Measurements from ENCODE around the gene ZDHHC6.
"Not testable (repeated sequence)": the region's sequence is repeated elsewhere in the genome, so short reads cannot be mapped to it uniquely, and the experiment has no call there.

ZDHHC6 gene

DNA sequence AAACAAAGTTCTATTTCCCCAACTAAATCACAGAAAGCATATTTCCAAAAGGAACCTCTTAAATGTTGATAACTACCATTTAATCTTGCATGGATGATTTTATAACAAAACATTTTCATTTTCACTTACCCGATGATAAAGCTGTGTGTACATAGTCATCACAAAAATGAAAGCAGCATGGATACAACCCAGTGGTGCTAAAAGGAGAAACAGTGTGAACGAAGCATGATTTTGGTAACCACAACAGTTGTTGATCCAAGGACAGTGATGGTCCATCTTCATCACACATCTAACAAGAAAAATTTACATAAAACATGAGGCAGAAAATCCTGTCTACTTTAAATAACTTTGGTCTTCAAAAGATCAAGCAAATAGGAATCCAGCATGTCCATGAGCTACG lies 4.7 kb downstream of the ZDHHC6 start:
- no peak for DNase-seq

DNA sequence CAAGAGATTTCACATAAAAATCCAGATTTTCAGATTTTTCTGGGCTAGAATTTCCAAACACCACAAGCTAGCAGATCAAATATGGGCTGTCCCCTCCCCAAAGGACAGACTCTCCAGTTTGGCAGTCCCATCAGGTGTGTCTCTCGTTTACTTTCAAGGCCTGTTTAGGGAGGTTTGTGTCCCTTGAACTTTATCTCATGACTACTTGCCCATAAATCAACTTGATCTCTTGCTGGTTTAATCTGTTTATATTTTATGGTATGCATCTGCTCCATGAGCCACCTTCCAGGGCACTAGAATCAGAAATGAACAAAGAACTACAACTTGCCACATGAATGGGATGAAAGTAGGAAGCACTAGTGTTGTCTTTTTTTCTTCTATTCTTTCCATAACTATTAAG lies 5.2 kb downstream of the ZDHHC6 start:
- DNase-seq, result no peak

DNA sequence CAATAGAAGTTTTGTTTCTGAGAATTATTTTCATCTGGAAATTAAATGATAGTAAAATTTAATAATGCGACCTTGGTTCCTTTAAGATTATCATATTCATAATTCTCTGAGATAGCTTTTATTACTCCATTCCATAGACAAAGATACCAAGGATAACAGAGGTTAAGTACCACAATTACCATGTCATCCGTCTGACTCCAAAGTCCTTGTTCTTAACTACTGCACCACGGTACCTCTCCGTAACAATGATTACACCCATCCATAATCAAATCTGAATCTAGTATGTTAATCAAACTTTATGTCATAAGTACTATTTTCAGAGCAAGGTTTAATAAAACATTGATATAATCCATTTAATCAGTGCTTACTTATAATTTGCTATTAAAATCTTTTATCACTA lies 8.4 kb downstream of the ZDHHC6 start:
- no peak for DNase-seq

DNA sequence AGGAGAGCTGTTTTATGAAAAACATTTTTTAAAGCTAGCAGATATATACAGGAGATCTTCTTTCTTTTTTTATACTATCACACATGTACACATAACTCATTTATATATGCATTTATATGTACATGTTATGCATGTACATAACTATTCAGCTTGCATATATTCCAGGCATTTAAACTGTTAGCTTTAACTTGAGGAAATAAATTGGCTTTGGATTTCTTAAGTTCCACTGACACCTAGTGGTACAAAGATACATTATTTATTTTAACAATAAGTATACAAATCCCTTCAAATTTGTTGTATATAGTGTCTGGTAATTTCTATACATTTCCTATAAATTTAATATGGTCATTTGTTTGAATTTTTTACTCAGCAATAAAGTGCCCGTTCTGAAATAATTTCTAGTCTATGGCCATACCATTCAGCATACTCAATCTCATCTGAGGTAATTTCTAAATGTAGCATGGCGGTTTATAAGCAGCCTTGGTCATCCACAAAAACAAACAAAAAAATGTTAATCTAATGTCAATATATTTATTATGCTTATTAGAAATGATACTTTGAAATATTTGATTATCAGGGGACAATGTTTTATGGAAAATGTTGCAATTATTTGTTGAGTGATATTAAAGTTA lies 11.6 kb downstream of the ZDHHC6 start:
- DNase-seq, result no peak

DNA sequence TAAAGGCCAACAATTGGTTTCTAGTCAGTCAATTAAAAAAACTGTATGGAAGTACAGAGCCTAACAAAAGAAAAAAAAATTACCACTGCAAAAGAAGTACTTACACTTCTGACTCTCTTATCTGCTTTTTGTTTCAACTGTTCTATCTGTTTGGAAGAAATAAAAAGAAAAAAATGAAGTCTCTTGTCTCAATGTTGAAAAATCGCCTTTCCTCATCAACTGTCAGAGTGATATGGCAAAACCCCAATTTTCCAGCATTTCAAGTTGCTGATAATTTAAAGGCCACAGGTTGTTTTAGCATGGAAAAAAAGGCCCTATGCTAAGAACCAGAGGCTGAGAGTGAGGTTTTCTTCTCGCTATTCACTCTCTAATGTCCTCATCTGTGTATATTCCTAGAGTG lies 13.6 kb downstream of the ZDHHC6 start:
- DNase-seq, result no peak

DNA sequence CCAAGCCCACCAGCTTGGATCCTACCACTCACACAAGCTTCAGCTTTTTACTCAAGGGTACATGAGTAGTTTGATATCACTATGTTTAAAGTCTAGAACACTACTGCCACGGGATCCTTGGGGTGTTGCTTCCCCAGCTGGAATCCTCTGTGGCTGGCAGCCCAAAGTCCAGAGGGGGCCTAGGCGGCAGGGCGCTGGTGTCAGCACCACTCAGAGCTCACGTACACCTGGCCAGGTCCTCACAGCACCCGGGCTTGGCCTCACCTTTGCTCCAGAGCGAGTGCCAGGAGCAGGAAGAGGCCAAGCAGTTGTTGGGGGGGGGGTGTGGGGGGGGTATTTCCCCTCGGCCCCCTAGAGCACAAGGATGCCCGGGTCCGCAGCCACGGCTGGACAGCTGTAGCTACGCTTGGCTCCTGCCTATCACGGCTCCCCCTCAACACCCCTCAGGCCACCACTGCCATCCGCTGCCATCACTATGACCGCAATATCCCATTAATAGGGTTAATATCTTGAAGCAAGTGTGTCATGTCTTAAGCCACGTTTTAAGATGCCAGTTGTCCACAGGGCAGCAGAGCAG lies 17.0 kb downstream of the ZDHHC6 start:
- DNase-seq, result no peak

DNA sequence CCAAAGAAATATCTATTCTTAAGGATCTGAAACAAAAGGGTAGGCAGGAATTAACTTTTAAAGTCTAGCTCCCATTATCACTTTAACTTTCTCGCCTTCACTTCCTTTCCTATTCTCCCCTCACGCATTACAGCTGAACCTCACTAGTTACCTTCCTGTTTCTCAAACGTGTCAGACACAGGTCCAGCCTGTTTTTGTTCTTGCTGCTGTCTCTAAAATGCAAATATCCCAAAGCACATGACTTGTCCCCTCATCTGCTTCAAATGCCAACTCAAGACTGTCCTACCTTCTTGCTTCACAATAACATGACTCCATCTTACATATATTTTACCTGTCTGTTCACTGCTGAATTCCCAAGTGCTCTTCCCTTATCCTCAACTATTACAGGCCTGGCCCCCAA lies 17.6 kb downstream of the ZDHHC6 start:
- no peak for DNase-seq

DNA sequence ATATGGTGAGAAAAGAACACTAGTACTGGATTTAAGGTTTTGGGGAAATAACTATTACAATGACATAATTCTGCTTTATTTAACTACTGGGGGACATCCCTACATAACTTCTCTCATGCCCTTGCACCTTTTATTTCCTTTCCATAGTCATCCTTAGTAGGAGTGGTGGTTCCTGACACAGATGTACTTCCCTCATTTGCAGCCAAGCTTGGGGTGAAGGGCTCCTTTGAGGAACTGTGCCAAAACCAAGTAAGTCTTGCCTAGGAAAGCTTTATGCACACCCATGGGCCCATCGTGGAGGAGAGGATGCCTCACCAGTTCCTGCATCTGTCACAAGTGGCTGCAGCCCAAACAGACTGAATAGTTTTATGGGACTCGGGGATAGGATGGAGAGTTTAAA lies 20.6 kb downstream of the ZDHHC6 start:
- DNase-seq, result no peak

DNA sequence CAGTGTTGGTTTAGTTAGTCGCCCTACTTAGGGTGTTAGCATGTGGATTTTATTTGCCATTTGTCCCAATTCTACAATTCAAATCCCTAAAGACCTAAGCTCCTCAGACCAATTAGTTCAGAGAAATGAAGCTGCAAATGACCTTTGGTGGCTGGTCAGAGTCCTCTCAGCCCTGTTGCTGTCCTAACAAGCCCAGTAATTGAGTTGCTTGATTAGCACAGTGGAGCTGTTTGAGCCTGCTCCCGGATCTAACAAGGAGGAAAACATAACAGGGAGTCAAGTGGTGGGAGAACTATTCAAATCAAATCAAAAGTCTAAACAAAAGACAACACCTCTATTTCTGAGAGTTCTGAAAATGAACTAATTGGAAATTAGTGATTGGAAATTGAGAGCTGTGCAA lies 22.1 kb downstream of the ZDHHC6 start:
- no peak for DNase-seq

DNA sequence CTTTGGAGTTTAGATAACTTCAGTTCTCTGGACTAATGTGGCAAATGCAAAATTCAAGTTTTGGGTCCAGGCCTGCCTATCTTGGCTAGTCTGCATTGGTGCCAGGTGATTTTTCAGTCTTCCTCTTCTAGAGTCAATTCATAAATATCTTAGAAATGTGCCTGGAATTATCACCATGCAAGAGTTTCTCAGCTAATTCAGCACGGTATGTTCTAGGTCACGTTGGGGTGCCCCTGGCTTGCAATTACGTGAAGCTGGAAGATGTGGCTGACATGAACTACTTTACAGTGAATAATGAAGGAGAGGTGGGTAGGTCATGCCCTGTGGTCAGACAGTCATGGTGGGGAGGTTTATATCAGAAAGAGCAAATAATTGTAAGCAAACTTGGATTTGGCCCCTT lies 25.0 kb downstream of the ZDHHC6 start:
- no peak for DNase-seq

DNA sequence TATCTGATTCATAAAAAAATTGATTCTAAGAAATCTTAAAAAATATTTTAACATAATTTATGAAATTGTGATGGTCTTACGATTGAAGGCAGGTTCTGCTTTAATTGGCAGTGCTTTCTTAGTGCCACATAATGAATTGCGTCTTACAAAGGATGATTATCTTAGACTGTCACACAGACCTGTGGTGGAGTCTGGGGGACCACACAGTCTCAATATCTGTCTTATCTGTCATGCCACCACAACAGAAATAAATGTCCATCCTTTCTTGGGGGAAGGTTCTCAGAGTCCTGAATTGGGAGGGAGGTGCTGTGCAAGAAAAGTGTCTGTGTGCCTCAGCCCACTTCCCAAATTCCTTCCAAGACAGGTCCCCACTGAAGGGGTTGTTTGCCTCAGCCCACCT lies 34.0 kb downstream of the ZDHHC6 start:
- DNase-seq, result no peak

DNA sequence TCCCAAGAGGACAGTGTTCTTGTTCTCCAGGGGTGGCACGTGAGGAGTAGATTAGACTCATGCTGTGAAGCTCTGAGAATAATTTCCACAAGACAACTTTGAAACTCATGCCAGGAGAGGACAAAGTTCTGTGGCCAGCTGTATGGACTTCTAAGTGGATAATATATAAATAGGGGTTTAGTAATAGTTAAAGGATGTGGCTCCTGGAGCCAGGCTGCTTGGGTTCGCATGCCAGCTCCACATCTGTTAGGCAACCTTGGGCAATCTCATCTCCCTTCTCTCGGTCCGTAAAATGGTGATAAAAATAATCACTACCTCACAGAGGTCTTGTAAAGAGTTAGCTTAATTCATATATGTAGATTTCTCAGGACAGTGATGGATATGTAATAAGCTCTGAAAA lies 37.0 kb downstream of the ZDHHC6 start:
- DNase-seq, result no peak

DNA sequence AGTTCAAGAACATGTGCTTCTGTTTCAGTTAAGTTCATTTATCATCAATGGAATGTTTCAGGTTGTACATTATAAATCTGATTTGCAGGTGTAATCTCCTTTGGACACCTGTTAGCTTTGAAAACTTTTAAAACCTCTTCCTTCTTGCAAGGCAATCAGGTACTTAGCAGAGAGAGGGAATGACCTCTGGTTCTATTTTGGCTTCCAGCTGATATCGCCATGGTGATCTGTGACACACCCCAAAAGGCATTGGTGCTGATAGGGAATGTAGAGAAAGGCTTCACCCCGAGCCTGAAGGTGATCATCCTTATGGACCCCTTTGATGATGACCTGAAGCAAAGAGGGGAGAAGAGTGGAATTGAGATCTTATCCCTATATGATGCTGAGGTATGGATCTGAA lies 37.4 kb downstream of the ZDHHC6 start:
- no peak for DNase-seq

DNA sequence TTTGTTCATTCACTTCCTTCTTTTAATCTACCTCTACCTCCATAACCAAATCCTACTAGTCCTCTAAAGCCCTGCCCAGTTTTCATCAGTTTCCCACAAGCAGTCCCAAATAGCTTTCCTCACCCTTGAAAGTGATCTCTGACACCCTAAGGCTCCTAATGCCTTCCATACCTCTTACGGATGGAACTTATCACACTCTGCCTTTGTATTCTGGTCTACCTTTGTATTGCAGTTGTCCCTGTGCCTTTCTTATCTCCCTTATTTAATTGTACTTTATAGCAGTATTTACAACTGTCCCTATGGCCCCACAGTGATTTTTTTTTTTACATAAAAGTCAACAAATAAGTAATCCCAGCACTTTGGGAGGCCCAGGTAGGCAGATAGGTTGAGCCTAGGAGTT lies 39.0 kb downstream of the ZDHHC6 start:
- no peak for DNase-seq

DNA sequence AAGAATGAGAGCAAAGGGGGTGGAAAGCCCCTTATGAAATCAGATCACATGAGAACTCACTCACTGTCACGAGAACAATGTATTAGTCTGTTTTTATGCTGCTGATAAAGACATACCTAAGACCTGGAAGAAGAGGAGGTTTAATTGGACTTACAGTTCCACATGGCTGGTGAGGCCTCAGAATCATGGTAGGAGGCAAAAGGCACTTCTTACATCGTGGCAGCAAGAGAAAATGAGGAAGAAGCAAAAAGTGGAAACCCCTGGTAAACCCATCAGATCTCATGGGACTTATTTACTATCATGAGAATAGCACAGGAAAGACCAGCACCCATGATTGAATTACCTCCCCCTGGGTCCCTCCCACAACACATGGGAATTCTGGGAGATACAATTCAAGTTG lies 39.9 kb downstream of the ZDHHC6 start:
- not testable (repeated sequence) for DNase-seq

DNA sequence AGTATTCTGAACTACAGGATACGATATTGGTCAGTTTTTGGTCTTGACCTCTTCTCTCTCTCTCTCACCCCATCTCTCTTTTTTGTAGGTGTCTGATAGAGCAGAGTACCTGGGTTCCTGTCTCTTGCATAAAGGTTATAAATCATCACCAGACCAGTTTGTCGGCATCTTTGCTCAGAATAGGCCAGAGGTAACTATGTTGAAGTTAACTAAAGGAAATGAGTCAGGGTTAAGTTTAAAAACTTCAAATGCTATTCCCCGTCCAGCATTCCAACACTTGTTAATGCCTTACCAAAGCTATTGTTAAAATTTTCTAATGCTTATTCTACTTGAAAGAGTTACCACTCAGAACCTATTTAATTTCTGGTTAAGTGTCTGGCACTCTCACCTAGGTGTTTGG lies 42.1 kb downstream of the ZDHHC6 start:
- DNase-seq, result no peak

DNA sequence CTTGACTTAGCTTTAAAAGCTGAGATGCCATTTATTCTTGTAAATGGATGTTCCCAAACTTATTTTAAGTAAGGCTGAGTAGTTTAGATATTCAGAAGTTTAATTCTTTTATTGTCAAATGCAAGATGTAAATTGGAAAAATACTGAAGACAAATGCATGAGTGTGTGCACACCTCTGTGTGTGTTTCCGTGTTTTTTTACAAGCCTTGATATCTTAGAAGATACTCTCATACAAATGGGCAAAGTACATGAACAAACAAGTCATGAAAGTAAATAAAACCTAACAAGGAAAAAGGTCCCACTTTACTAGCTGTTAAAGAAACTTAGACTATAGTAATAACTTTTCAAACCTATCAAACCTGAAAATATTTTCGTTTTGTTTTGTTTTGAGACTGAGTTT lies 43.8 kb downstream of the ZDHHC6 start:
- DNase-seq, result no peak

DNA sequence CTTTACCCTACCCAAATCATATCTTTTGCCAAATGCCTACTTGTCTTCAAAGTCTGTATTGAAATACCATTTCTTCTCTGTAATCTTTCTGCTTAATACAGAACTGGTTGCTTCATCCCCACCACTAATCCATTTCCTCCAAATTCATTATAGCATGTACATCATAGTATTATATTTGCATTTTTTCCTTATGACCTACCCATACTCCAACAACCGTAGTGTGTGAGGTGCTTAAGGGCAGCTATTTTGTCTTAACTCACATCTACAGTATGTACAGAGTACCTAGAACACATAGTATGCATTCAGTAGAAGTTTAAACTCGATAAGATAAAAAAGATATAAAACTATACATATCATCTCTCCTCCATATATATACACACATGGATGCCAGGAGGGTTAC lies 49.1 kb downstream of the ZDHHC6 start:
- no peak for DNase-seq

DNA sequence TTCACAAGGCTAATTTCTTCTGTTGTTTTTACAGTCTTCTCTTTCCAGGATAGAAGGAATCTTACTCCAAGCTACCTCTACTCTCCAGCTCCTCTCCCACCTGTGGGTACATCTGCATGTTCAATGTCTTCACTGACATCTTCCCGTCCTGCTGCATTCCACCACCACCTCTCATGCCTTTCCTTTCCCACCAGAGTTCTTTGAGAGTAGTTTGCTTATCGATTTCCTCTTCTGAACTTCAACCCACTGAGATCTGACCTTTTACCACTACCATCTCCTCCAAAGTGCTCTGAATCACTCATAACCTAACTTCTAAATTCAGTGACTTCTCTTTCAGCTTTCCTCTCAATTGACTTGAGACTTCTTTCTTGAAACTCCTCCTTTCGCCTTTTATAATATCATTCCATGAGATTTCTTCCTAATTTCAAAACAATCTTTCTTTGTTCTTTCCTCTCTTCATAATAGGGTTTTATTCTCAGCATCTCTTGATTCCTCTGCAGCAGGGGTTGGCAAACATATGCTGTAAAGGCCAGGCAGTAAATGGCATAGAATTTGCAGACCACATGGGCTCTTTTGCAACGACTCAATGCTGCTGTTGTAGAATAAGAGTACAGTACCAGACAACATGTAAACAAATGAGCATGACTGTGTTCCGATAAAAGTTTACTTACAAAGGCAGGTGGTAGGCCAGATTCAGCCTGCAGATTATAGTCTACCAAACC lies 50.7 kb downstream of the ZDHHC6 start:
- DNase-seq, result no peak

DNA sequence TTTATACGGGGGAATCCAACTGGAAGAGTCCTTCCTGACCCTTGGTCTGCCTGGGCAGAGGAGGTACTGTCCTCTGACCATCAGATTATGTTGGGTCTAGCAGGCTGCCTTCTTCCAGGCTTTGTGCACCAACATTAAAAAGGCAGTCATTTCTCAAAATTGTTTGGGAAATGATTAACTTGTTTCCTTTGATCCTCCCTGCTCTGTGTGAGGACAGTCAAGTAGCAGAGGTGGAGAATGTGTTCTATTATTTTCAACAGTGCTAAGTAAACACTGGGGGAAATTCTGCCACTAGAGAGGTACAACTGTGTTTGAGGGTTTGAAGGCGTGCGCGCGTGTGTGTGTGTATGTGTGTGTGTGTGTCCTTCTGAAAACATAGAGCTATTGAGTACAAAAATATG lies 52.2 kb downstream of the ZDHHC6 start:
- DNase-seq, result no peak

DNA sequence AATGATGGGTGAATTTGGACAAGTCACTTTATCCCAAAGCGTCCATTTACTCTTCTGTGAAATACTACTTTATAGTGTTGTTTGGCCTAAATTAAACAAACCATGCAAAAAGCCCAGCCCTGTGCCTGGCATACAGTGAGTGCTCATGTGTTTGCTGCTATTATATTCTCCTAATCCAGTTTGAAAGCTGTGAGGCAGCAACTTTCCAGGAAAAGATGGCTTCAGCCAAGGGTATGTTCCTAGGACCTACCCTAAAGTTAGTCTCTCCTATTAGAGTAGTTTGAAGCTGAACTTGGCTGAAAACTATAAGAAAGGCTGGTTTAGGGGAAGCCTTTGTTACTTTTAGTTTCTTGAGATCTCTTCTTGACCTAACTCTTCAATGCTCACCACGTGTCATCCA lies 52.9 kb downstream of the ZDHHC6 start:
- no peak for DNase-seq

DNA sequence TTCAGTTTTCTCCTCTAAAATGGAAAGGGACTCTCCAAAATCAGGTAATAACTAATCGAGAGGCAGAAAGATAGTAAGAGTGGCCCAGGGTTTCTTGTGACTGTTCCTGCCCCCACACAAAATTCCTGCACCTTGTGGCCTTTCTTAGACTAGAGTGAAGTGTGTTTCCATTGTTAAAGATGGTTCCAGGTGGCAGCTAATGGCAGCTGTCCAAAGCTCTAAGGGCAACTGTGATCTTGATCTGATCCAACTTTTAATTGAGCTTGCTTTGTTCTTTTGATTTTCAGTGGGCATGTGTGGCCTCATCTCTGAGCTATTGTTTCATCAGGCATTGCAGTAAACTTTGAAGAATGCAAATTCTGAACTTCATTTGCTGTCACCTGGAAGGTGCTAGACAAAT lies 53.4 kb downstream of the ZDHHC6 start:
- no peak for DNase-seq

DNA sequence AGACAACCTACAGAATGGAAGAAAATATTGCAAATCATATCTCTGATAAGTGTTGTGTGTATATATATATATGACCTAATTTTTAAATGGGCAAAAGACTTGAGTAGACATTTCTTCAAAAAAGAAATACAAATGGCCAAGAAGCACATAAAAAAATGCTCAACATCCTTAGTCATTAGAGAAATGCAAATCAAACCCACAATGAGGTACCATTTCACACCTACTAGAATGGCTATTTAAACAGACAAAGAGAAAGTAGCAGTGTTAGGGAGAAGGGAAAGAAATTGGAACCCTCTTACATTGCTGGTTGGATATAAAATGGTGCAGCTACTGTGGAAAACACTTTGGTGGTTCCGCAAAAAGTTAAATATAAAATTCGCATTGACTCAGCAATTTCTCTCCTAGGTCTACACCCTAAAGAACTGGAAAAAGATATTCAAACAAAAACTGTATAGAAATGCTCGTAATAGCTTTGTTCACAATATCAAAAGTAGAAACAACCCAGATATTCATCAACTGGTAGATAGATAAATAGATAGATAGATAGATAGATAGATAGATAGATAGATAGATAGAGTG lies 56.5 kb downstream of the ZDHHC6 start:
- DNase-seq, result no peak

DNA sequence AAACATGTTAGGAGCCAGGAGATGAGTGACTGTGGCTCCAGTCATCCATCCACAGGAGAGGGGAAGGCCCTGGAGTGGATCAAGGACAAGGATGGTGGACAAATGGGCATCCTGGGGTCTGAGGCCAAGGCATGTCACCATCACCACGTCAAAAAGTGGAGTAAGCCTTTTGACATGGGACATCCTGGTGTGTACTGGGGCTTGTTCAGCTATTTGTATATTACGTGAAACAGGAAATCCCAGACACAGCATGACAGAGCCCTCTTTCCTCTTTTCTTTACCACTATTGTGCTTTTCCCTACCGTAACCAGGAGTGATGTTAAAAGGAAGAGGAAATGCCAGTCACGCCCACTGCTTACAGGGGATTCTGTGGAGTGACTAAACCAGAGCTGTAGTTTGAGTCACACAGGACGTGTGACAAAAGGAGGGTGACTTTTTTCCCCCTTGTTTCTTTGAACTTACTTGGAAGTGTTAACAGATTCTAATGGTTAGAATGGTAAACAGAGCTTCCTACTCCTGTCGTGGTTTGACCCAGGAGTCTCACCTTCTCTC lies 57.4 kb downstream of the ZDHHC6 start:
- DNase-seq, result peak; percentile 60

Data from activated CD8-positive, alpha-beta memory T cell treated with anti-CD3 and anti-CD28 coated beads, Interleukin-2, amount 50 U/mL, for 48 hours (primary cell).